T-helper 2 cell treated with Interferon-gamma antibody and Interleukin-4, amounts not matched to agents 5 μg/mL and 100 μg/mL, for 36 hours (primary cell): ENCODE results near the gene SCN7A.
"Not testable (repeated sequence)": the region's sequence is repeated elsewhere in the genome, so short reads cannot be mapped to it uniquely, and the experiment has no call there.

ENCODE experiments used
- DNase-seq: peaks from one replicate; pipeline ENCODE4 v3.0.0; 2021; ENCODE audit warnings: low spot score
- H3K27ac Mint-ChIP-seq: one replicate; pipeline ENCODE4 v1.8.0; 2021; ENCODE audit warnings: mild to moderate bottlenecking, mixed read lengths
- H3K27me3 Mint-ChIP-seq: one replicate; pipeline ENCODE4 v1.8.0; 2021; ENCODE audit warnings: low read depth, mixed read lengths
- H3K36me3 Mint-ChIP-seq: one replicate; pipeline ENCODE4 v1.8.0; 2021; ENCODE audit warnings: low read depth, mixed read lengths
- H3K4me1 Mint-ChIP-seq: one replicate; pipeline ENCODE4 v1.8.0; 2021; ENCODE audit warnings: low read depth, mixed read lengths
- H3K4me3 Mint-ChIP-seq: one replicate; pipeline ENCODE4 v1.8.0; 2022; ENCODE audit warnings: mild to moderate bottlenecking, moderate library complexity, mixed read lengths
- H3K9me3 Mint-ChIP-seq: one replicate; pipeline ENCODE4 v1.8.0; 2021; ENCODE audit warnings: mixed read lengths

Gene SCN7A

GRCh38 chr2:166485558-166486178 is 8.4 kb downstream of the SCN7A start:
- Mint-ChIP-seq H3K4me3 (no peak overlapping the region), H3K4me1 (no peaks in the 10 kb centered on the region), H3K27me3 (no peaks in the 10 kb centered on the region), H3K9me3 (no peaks in the 10 kb centered on the region), H3K36me3 (no peaks in the 10 kb centered on the region), H3K27ac (no peak overlapping the region)
- no peak for DNase-seq

- H3K9me3 Mint-ChIP-seq, result no peaks in the 10 kb centered on the region
- no peaks in the 10 kb centered on the region for H3K36me3 Mint-ChIP-seq
- H3K4me3 Mint-ChIP-seq, result no peak overlapping the region
- DNase-seq, result no peak
- no peak overlapping the region for H3K27ac Mint-ChIP-seq
- no peaks in the 10 kb centered on the region for H3K4me1 Mint-ChIP-seq
- H3K27me3 Mint-ChIP-seq, result no peaks in the 10 kb centered on the region
Observed at GRCh38 chr2:166472332-166472731, 21.7 kb downstream of the SCN7A start.

GRCh38 chr2:166468124-166469024 is 25.7 kb downstream of the SCN7A start:
- DNase-seq, result no peak
- Mint-ChIP-seq H3K9me3 (no peaks in the 10 kb centered on the region), H3K27me3 (no peaks in the 10 kb centered on the region), H3K27ac (no peak overlapping the region), H3K4me3 (no peak overlapping the region), H3K36me3 (no peaks in the 10 kb centered on the region), H3K4me1 (no peaks in the 10 kb centered on the region)

- Mint-ChIP-seq H3K27ac (no peak overlapping the region), H3K27me3 (no peaks in the 10 kb centered on the region), H3K36me3 (no peaks in the 10 kb centered on the region), H3K4me1 (no peaks in the 10 kb centered on the region), H3K4me3 (no peak overlapping the region), H3K9me3 (no peaks in the 10 kb centered on the region)
- no peak for DNase-seq
Observed at GRCh38 chr2:166464187-166464586, 29.9 kb downstream of the SCN7A start.

- no peak overlapping the region for H3K27ac Mint-ChIP-seq
- no peak overlapping the region for H3K4me3 Mint-ChIP-seq
- no peaks in the 10 kb centered on the region for H3K9me3 Mint-ChIP-seq
Observed at GRCh38 chr2:166463640-166464039, 30.4 kb downstream of the SCN7A start.

GRCh38 chr2:166458674-166459073 is 35.4 kb downstream of the SCN7A start:
- Mint-ChIP-seq H3K27ac (no peak overlapping the region), H3K4me3 (no peak overlapping the region), H3K9me3 (no peaks in the 10 kb centered on the region), H3K4me1 (no peaks in the 10 kb centered on the region), H3K36me3 (no peaks in the 10 kb centered on the region), H3K27me3 (no peaks in the 10 kb centered on the region)
- DNase-seq, result no peak

More at GRCh38 chr2:166463640-166464039, 30.4 kb downstream of the SCN7A start:
- no peak for DNase-seq
- Mint-ChIP-seq H3K4me1 (no peaks in the 10 kb centered on the region), H3K27me3 (no peaks in the 10 kb centered on the region), H3K36me3 (no peaks in the 10 kb centered on the region)

GRCh38 chr2:166455823-166456222 is 38.2 kb downstream of the SCN7A start:
- H3K36me3 Mint-ChIP-seq, H3K27me3 Mint-ChIP-seq, H3K27ac Mint-ChIP-seq, H3K9me3 Mint-ChIP-seq, H3K4me1 Mint-ChIP-seq, H3K4me3 Mint-ChIP-seq, DNase-seq: not testable (repeated sequence)

GRCh38 chr2:166454006-166454595 is 39.9 kb downstream of the SCN7A start:
- H3K4me1 Mint-ChIP-seq, result no peaks in the 10 kb centered on the region
- H3K27me3 Mint-ChIP-seq, result no peaks in the 10 kb centered on the region
- H3K4me3 Mint-ChIP-seq, result no peak overlapping the region
- no peak overlapping the region for H3K27ac Mint-ChIP-seq
- H3K9me3 Mint-ChIP-seq, result no peaks in the 10 kb centered on the region
- no peak for DNase-seq
- H3K36me3 Mint-ChIP-seq, result no peaks in the 10 kb centered on the region

- no peak overlapping the region for H3K4me3 Mint-ChIP-seq
- no peak overlapping the region for H3K27ac Mint-ChIP-seq
- no peaks in the 10 kb centered on the region for H3K27me3 Mint-ChIP-seq
- H3K4me1 Mint-ChIP-seq, result no peaks in the 10 kb centered on the region
- no peaks in the 10 kb centered on the region for H3K9me3 Mint-ChIP-seq
- no peaks in the 10 kb centered on the region for H3K36me3 Mint-ChIP-seq
- no peak for DNase-seq
Observed at GRCh38 chr2:166451468-166451867, 42.6 kb downstream of the SCN7A start.

GRCh38 chr2:166449439-166449838 is 44.6 kb downstream of the SCN7A start:
- Mint-ChIP-seq H3K36me3 (no peaks in the 10 kb centered on the region), H3K4me3 (no peak overlapping the region), H3K4me1 (no peaks in the 10 kb centered on the region), H3K27ac (no peak overlapping the region), H3K9me3 (no peaks in the 10 kb centered on the region), H3K27me3 (no peaks in the 10 kb centered on the region)
- no peak for DNase-seq

- Mint-ChIP-seq H3K4me1 (no peaks in the 10 kb centered on the region), H3K4me3 (no peak overlapping the region), H3K27ac (no peak overlapping the region), H3K9me3 (no peaks in the 10 kb centered on the region), H3K27me3 (no peaks in the 10 kb centered on the region), H3K36me3 (no peaks in the 10 kb centered on the region)
- DNase-seq, result no peak
Observed at GRCh38 chr2:166448106-166448505, 45.9 kb downstream of the SCN7A start.

GRCh38 chr2:166444306-166444705 is 49.7 kb downstream of the SCN7A start:
- Mint-ChIP-seq H3K9me3 (no peaks in the 10 kb centered on the region), H3K4me3 (no peak overlapping the region), H3K27me3 (no peaks in the 10 kb centered on the region), H3K4me1 (no peaks in the 10 kb centered on the region), H3K36me3 (no peaks in the 10 kb centered on the region), H3K27ac (no peak overlapping the region)
- no peak for DNase-seq

GRCh38 chr2:166440313-166440712 is 53.7 kb downstream of the SCN7A start:
- H3K9me3 Mint-ChIP-seq, result no peaks in the 10 kb centered on the region

GRCh38 chr2:166439078-166439477 is 55.0 kb downstream of the SCN7A start:
- no peak overlapping the region for H3K4me3 Mint-ChIP-seq
- no peaks in the 10 kb centered on the region for H3K4me1 Mint-ChIP-seq
- DNase-seq, result no peak
- H3K36me3 Mint-ChIP-seq, result no peaks in the 10 kb centered on the region
- no peak overlapping the region for H3K27ac Mint-ChIP-seq
- no peaks in the 10 kb centered on the region for H3K9me3 Mint-ChIP-seq
- no peaks in the 10 kb centered on the region for H3K27me3 Mint-ChIP-seq

More at GRCh38 chr2:166440313-166440712, 53.7 kb downstream of the SCN7A start:
- no peak overlapping the region for H3K4me3 Mint-ChIP-seq
- no peak overlapping the region for H3K27ac Mint-ChIP-seq
- H3K4me1 Mint-ChIP-seq, result no peaks in the 10 kb centered on the region
- H3K27me3 Mint-ChIP-seq, result no peaks in the 10 kb centered on the region
- no peaks in the 10 kb centered on the region for H3K36me3 Mint-ChIP-seq
- DNase-seq, result no peak
